Astrocyte (in vitro differentiated cells and primary cell): ENCODE data around the gene FSTL4. TPM values are rescaled to one million over a fixed set of nuclear protein-coding genes. Genes with fewer than 3 reads are reported as not detected.

Experiments used
- DNase-seq: peaks from one replicate; pipeline ENCODE4 v3.0.0-alpha.2; 2010; ENCODE audit warnings: low read depth
- FAIRE-seq: peaks from 2 replicates; lab custom pipeline; 2011; peaks lifted over from hg19 to GRCh38; lab: Jason Lieb, UNC
- H2AFZ ChIP-seq: 2 replicates; pipeline ENCODE4 v1.6.0; 2012; ENCODE audit warnings: low read depth, low read length, inconsistent platforms
- H3K27ac ChIP-seq: 2 replicates; pipeline ENCODE4 v1.5.1; 2011; ENCODE audit warnings: low read depth, low read length, inconsistent platforms
- H3K27me3 ChIP-seq: 2 replicates; pipeline ENCODE4 v1.6.0; 2011; ENCODE audit warnings: low read length, inconsistent platforms; ENCODE audit not compliant: insufficient read depth
- H3K36me3 ChIP-seq: 2 replicates; pipeline ENCODE4 v1.5.1; 2011; ENCODE audit warnings: low read length, inconsistent platforms; ENCODE audit not compliant: insufficient read depth
- H3K4me1 ChIP-seq: 2 replicates; pipeline ENCODE4 v1.5.1; 2011; ENCODE audit warnings: low read length, inconsistent platforms; ENCODE audit not compliant: insufficient read depth
- H3K4me2 ChIP-seq: 2 replicates; pipeline ENCODE4 v1.6.0; 2012; ENCODE audit warnings: low read length, inconsistent platforms
- H3K4me3 ChIP-seq: 2 replicates; pipeline ENCODE4 v1.5.1; 2011; ENCODE audit warnings: low read depth, mild to moderate bottlenecking, low read length, inconsistent platforms; ENCODE audit not compliant: insufficient read depth
- H3K79me2 ChIP-seq: 2 replicates; pipeline ENCODE4 v1.6.0; 2012; ENCODE audit warnings: mild to moderate bottlenecking, low read length, inconsistent platforms; ENCODE audit not compliant: insufficient read depth
- H3K9ac ChIP-seq: 2 replicates; pipeline ENCODE4 v1.6.0; 2012; ENCODE audit warnings: mild to moderate bottlenecking, low read length, inconsistent platforms
- H3K9me3 ChIP-seq: 2 replicates; pipeline ENCODE4 v1.5.1; 2012; ENCODE audit warnings: low read depth, mild to moderate bottlenecking, low read length, inconsistent platforms; ENCODE audit not compliant: insufficient read depth
- H4K20me1 ChIP-seq: 2 replicates; pipeline ENCODE4 v1.6.0; 2012; ENCODE audit warnings: low read length, inconsistent platforms; ENCODE audit not compliant: insufficient read depth
- H3K27ac Mint-ChIP-seq: one replicate; pipeline ENCODE4 v1.8.0; 2021; ENCODE audit warnings: mild to moderate bottlenecking, mixed read lengths; ENCODE audit not compliant: unreplicated experiment
- H3K27me3 Mint-ChIP-seq: one replicate; pipeline ENCODE4 v1.8.0; 2021; ENCODE audit warnings: low read depth, mixed read lengths; ENCODE audit not compliant: unreplicated experiment
- H3K36me3 Mint-ChIP-seq: one replicate; pipeline ENCODE4 v1.8.0; 2021; ENCODE audit warnings: low read depth, mixed read lengths; ENCODE audit not compliant: unreplicated experiment
- H3K4me1 Mint-ChIP-seq: one replicate; pipeline ENCODE4 v1.8.0; 2021; ENCODE audit warnings: low read depth, mixed read lengths; ENCODE audit not compliant: unreplicated experiment
- H3K4me3 Mint-ChIP-seq: one replicate; pipeline ENCODE4 v1.8.0; 2021; ENCODE audit warnings: mild to moderate bottlenecking, moderate library complexity, mixed read lengths; ENCODE audit not compliant: unreplicated experiment
- H3K9me3 Mint-ChIP-seq: one replicate; pipeline ENCODE4 v1.8.0; 2021; ENCODE audit warnings: mild to moderate bottlenecking, mixed read lengths; ENCODE audit not compliant: unreplicated experiment
- EZH2 ChIP-seq: IDR thresholded peaks from 2 replicates; pipeline ENCODE4 v1.6.1; 2012; ENCODE audit warnings: mild to moderate bottlenecking, low read length, inconsistent platforms; ENCODE audit not compliant: insufficient read depth
- total RNA-seq: library from RNA; stranded (reverse); gene quantifications from 2 replicates; pipeline ENCODE4 v1.2.1, GENCODE V29; 2021
- TF ChIP-seq, protein P1 (sequence below): IDR thresholded peaks from 2 replicates; pipeline ENCODE4 v1.5.1; 2011; ENCODE audit warnings: low read depth, mild to moderate bottlenecking, inconsistent platforms, low read length, moderate library complexity; ENCODE audit not compliant: insufficient read depth

FSTL4 gene
- total RNA-seq, 1 donor from 2014 or later, result not detected

DNA sequence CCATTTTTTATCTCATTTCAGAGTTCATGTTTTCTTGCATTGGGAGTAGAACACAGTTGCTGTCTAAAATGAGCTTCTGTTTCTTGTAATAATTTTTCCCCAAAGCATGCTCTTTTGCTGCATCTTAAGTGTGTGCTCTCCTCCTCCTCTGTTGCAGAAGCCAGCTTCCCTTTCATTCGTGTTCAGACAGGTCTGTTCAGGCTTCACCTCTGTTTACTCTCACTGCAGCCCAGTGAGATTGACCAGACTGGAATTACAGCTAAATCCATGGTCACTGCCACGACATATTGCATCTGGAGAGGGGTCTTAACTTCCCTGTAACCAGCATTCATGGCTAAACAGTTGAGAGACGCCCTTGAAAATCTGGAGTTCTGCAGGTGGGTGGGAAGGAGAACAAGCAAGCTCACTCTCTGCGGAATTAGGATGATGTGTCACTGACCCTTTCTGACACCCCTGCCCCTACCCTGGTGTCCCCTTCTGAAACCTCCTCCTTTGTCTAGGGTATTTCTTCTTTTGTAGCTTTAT is 223.2 kb downstream of the FSTL4 start:
- Histone ChIP-seq H3K4me1 (no peaks in the 10 kb centered on the region), H3K9ac (no peak overlapping the region), H4K20me1 (no peaks in the 10 kb centered on the region), H2AFZ (no peak overlapping the region), H3K9me3 (no peaks in the 10 kb centered on the region), H3K36me3 (no peaks in the 10 kb centered on the region), H3K4me3 (no peak overlapping the region), H3K27ac (no peak overlapping the region), H3K27me3 (peaks cover 18% of the 10 kb centered on the region), H3K79me2 (no peaks in the 10 kb centered on the region), H3K4me2 (no peak overlapping the region)
- FAIRE-seq (no peak), DNase-seq (no peak)
- TF ChIP-seq, protein P1, sequence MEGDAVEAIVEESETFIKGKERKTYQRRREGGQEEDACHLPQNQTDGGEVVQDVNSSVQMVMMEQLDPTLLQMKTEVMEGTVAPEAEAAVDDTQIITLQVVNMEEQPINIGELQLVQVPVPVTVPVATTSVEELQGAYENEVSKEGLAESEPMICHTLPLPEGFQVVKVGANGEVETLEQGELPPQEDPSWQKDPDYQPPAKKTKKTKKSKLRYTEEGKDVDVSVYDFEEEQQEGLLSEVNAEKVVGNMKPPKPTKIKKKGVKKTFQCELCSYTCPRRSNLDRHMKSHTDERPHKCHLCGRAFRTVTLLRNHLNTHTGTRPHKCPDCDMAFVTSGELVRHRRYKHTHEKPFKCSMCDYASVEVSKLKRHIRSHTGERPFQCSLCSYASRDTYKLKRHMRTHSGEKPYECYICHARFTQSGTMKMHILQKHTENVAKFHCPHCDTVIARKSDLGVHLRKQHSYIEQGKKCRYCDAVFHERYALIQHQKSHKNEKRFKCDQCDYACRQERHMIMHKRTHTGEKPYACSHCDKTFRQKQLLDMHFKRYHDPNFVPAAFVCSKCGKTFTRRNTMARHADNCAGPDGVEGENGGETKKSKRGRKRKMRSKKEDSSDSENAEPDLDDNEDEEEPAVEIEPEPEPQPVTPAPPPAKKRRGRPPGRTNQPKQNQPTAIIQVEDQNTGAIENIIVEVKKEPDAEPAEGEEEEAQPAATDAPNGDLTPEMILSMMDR, result no peak
- TF ChIP-seq EZH2, result no peak
- H3K4me3 Mint-ChIP-seq, result no peak overlapping the region
- peaks cover 2% of the 10 kb centered on the region for H3K9me3 Mint-ChIP-seq
- H3K27ac Mint-ChIP-seq, result no peak overlapping the region
- H3K27me3 Mint-ChIP-seq, result peaks cover 69% of the 10 kb centered on the region
- no peaks in the 10 kb centered on the region for H3K4me1 Mint-ChIP-seq
- H3K36me3 Mint-ChIP-seq, result no peaks in the 10 kb centered on the region

DNA sequence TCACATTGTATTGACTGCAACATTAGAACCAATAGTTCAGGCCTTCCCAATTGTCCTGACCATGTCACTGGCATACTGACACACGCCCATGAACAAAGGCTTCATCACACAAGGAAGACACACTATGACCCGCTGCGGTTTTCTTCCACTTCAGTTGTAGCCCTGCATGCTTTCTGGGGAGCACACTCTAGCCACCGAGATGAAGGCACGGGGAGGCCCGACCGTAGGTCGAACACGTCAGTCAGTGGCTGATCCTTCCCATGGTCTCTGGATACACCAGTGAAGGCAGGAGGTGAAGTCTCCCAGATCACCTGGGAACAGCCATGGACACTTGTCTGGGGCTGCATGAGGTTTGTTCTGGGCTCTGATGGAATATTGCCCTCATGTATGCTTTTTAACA is 224.7 kb downstream of the FSTL4 start:
- Mint-ChIP-seq H3K27me3 (peaks cover 82% of the 10 kb centered on the region), H3K9me3 (peaks cover 2% of the 10 kb centered on the region), H3K4me3 (no peak overlapping the region), H3K27ac (no peak overlapping the region), H3K36me3 (no peaks in the 10 kb centered on the region), H3K4me1 (no peaks in the 10 kb centered on the region)
- no peak for FAIRE-seq
- H3K9me3 ChIP-seq, result no peaks in the 10 kb centered on the region
- no peaks in the 10 kb centered on the region for H4K20me1 ChIP-seq
- peaks cover 20% of the 10 kb centered on the region for H3K27me3 ChIP-seq
- H3K9ac ChIP-seq, result no peak overlapping the region
- H3K4me3 ChIP-seq, result no peak overlapping the region
- no peaks in the 10 kb centered on the region for H3K36me3 ChIP-seq
- no peaks in the 10 kb centered on the region for H3K4me1 ChIP-seq
- no peaks in the 10 kb centered on the region for H3K79me2 ChIP-seq
- H3K4me2 ChIP-seq, result no peak overlapping the region
- no peak overlapping the region for H2AFZ ChIP-seq
- no peak overlapping the region for H3K27ac ChIP-seq
- DNase-seq, result no peak
- TF ChIP-seq EZH2, result no peak
- TF ChIP-seq, protein P1, result no peak

DNA sequence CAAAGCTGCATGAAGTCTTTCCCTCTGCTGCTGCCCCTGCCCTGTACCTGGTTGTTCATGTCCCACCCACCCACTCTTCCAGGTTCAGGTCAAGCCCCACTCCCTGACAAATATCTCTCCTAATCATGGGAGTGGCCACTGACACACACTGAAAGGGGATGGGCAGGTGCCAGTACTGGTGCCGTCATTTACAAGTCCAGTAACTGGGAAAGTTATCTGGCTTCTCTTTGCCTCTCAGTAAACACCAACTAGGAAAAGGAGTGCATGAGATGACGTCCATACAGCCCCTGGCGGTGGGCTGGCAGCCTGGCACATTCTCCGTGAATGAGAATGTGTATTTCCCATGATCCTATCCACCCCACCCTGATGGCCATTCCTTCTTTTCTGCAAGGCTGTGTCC is 225.2 kb downstream of the FSTL4 start:
- no peak overlapping the region for H3K4me3 ChIP-seq
- H3K36me3 ChIP-seq, result no peaks in the 10 kb centered on the region
- no peak overlapping the region for H3K4me2 ChIP-seq
- H3K4me3 Mint-ChIP-seq, result no peak overlapping the region
- H3K9ac ChIP-seq, result no peak overlapping the region
- no peaks in the 10 kb centered on the region for H4K20me1 ChIP-seq
- H3K9me3 ChIP-seq, result no peaks in the 10 kb centered on the region
- no peak overlapping the region for H2AFZ ChIP-seq
- no peak overlapping the region for H3K27ac ChIP-seq
- no peak for FAIRE-seq
- no peaks in the 10 kb centered on the region for H3K4me1 Mint-ChIP-seq
- TF ChIP-seq EZH2, result no peak
- TF ChIP-seq, protein P1, result no peak
- peaks cover under 1% of the 10 kb centered on the region for H3K9me3 Mint-ChIP-seq
- H3K27me3 Mint-ChIP-seq, result peaks cover 83% of the 10 kb centered on the region
- H3K79me2 ChIP-seq, result no peaks in the 10 kb centered on the region
- peaks cover 20% of the 10 kb centered on the region for H3K27me3 ChIP-seq
- no peak overlapping the region for H3K27ac Mint-ChIP-seq
- DNase-seq, result no peak
- no peaks in the 10 kb centered on the region for H3K36me3 Mint-ChIP-seq
- no peaks in the 10 kb centered on the region for H3K4me1 ChIP-seq
